Endothelial cell of umbilical vein (primary cell): ENCODE measurements around the gene TBC1D25. TPM values are rescaled to one million over a fixed set of nuclear protein-coding genes. Genes with fewer than 3 reads are reported as not detected.

Source experiments
- BruUV-seq: library from RNA; stranded (reverse); fragments of 400-500 nt; replicated peaks from 2 replicates; lab custom pipeline; 2021; lab: Mats Ljungman, UMichigan
- CTCF ChIA-PET: fragments of 300-600, 350-600 bp; sonication (Branson Sonifier 250); formaldehyde crosslinking; loops from one replicate; lab custom pipeline; 2021; ENCODE audit warnings: antibody characterized with exemption, inconsistent platforms; lab: Charles Lee
- POLR2A ChIA-PET: fragments of 300-600, 350-600 bp; sonication (Branson Sonifier 250); formaldehyde crosslinking; loops from one replicate; lab custom pipeline; 2021; ENCODE audit warnings: antibody characterized with exemption, inconsistent platforms; lab: Charles Lee
- DNase-seq: peaks from one replicate; pipeline ENCODE4 v3.0.0-alpha.2; 2011; ENCODE audit warnings: low read depth, low spot score
- FAIRE-seq: peaks from 2 replicates; lab custom pipeline; 2011; peaks lifted over from hg19 to GRCh38; lab: Jason Lieb, UNC
- H2AFZ ChIP-seq: 2 replicates; pipeline ENCODE4 v1.6.0; 2012; ENCODE audit warnings: low read depth, low read length, control low read depth, inconsistent platforms
- H3K27ac ChIP-seq: 2 replicates; pipeline ENCODE4 v1.5.1; 2011; ENCODE audit warnings: low read depth, mild to moderate bottlenecking, control low read depth, low read length, moderate library complexity; ENCODE audit not compliant: insufficient read depth
- H3K27me3 ChIP-seq, 2 experiments: 2 replicates each; pipeline versions ENCODE4 v1.6.0 to v1.6.1; 2011; ENCODE audit warnings: low read length in 2 of 2, mixed read lengths in 1 of 2; ENCODE audit not compliant: control insufficient read depth in 2 of 2, insufficient read depth in 2 of 2
- H3K36me3 ChIP-seq, 2 experiments: 2 replicates in 1 of 2; 3 replicates in 1 of 2; pipeline ENCODE4 v1.5.1; 2011; ENCODE audit warnings: low read length in 2 of 2, mild to moderate bottlenecking in 1 of 2, moderate library complexity in 1 of 2; ENCODE audit not compliant: control insufficient read depth in 2 of 2, insufficient read depth in 2 of 2; ENCODE audit errors: extremely low read depth in 1 of 2
- H3K4me1 ChIP-seq: 3 replicates; pipeline ENCODE4 v1.5.1; 2011; ENCODE audit warnings: mild to moderate bottlenecking, low read length; ENCODE audit not compliant: control insufficient read depth, insufficient read depth; ENCODE audit errors: extremely low read depth
- H3K4me2 ChIP-seq: 2 replicates; pipeline ENCODE4 v1.6.1; 2011; ENCODE audit warnings: low read length, control low read depth, mixed read lengths; ENCODE audit not compliant: insufficient read depth
- H3K4me3 ChIP-seq, 3 experiments: fragments of 200-600 bp in 1 of 3; sonication (generic), shearing (Covaris generic) in 1 of 3; replicated peaks in 1 of 3; 2 replicates each; pipeline ENCODE4 v1.5.1; 2011 to 2016; ENCODE audit warnings: control low read depth in 3 of 3, low read length in 3 of 3, mild to moderate bottlenecking in 2 of 3, inconsistent platforms in 1 of 3, low read depth in 1 of 3, moderate library complexity in 1 of 3; ENCODE audit not compliant: insufficient read depth in 1 of 3
- H3K79me2 ChIP-seq: 2 replicates; pipeline ENCODE4 v1.6.0; 2012; ENCODE audit warnings: low read length, inconsistent platforms; ENCODE audit not compliant: control insufficient read depth, insufficient read depth
- H3K9ac ChIP-seq: replicated peaks from 2 replicates; pipeline ENCODE3; 2011; ENCODE audit warnings: low read length, control low read depth; ENCODE audit not compliant: insufficient read depth; ENCODE audit errors: extremely low read depth
- H3K9me1 ChIP-seq: replicated peaks from 3 replicates; pipeline ENCODE4 v1.6.0; 2011; ENCODE audit warnings: mild to moderate bottlenecking, low read length; ENCODE audit not compliant: control insufficient read depth, insufficient read depth; ENCODE audit errors: extremely low read depth
- H3K9me3 ChIP-seq: replicated peaks from 2 replicates; pipeline ENCODE4 v1.5.1; 2012; ENCODE audit warnings: low read length, inconsistent platforms; ENCODE audit not compliant: control insufficient read depth, insufficient read depth
- H4K20me1 ChIP-seq: replicated peaks from 2 replicates; pipeline ENCODE3; 2011; ENCODE audit warnings: mild to moderate bottlenecking, low read length; ENCODE audit not compliant: control insufficient read depth, insufficient read depth; ENCODE audit errors: extremely low read depth
- CTCF ChIP-seq, 2 donors: IDR thresholded peaks; 1 replicate in 1 of 2; 2 replicates in 1 of 2; pipeline ENCODE4 v1.5.1; 2011; ENCODE audit warnings: low read length in 2 of 2, mild to moderate bottlenecking in 2 of 2, moderate library complexity in 2 of 2, control low read depth in 1 of 2, inconsistent platforms in 1 of 2, low read depth in 1 of 2; ENCODE audit not compliant: insufficient read depth in 1 of 2; ENCODE audit errors: extremely low read depth in 1 of 2
- EZH2 ChIP-seq: IDR thresholded peaks from 2 replicates; pipeline ENCODE4 v1.6.1; 2012; ENCODE audit warnings: borderline replicate concordance, low read depth, mild to moderate bottlenecking, moderate library complexity, low read length, inconsistent platforms; ENCODE audit not compliant: severe bottlenecking
- FOS ChIP-seq: IDR thresholded peaks from 2 replicates; pipeline ENCODE4 v1.6.1; 2011; ENCODE audit warnings: mild to moderate bottlenecking, low read length, moderate library complexity, borderline replicate concordance; ENCODE audit not compliant: insufficient read depth
- GATA2 ChIP-seq: IDR thresholded peaks from 2 replicates; pipeline ENCODE4 v1.7.0; 2011; ENCODE audit warnings: low read depth, mild to moderate bottlenecking, moderate library complexity, mixed read lengths, low read length; ENCODE audit not compliant: insufficient read length, insufficient read depth
- JUN ChIP-seq: IDR thresholded peaks from 2 replicates; pipeline ENCODE4 v1.6.1; 2011; ENCODE audit warnings: borderline replicate concordance, low read depth; ENCODE audit not compliant: insufficient read length, insufficient read depth
- MAX ChIP-seq: IDR thresholded peaks from 2 replicates; pipeline ENCODE4 v1.6.1; 2011; ENCODE audit not compliant: insufficient read depth, insufficient read length
- MYC ChIP-seq: IDR thresholded peaks from one replicate; pipeline ENCODE4 v1.6.1; 2011; ENCODE audit warnings: mild to moderate bottlenecking, low read depth, low read length
- POLR2A ChIP-seq: IDR thresholded peaks from 2 replicates; pipeline ENCODE4 v1.6.1; 2012; ENCODE audit warnings: low read depth, mild to moderate bottlenecking, control low read depth, low read length
- POLR2AphosphoS5 ChIP-seq: IDR thresholded peaks from 2 replicates; pipeline ENCODE4 v1.6.1; 2012; ENCODE audit warnings: low read depth, mild to moderate bottlenecking, control low read depth, low read length, moderate library complexity; ENCODE audit not compliant: insufficient read depth
- dilution Hi-C: fragments of 300-500 bp; cut with MboI; formaldehyde crosslinking; loops from one replicate; pipeline ENCODE4 v1.15.0; 2019; ENCODE audit warnings: low sequenced_read_pairs; ENCODE audit not compliant: extremely low pct_ligation_motif_present
- intact Hi-C: fragments of 100-400 bp; cut with micrococcal nuclease; formaldehyde crosslinking; loops from one replicate; pipeline ENCODE4 v1.10.0; 2022
- polyA plus RNA-seq, 4 experiments: library from polyadenylated mRNA; depleted of rRNA in 3 of 4; stranded (reverse) in 3 of 4; unstranded in 1 of 4; fragments of >200 nt; gene quantifications; 2 replicates each; pipeline versions ENCODE4 v1.2.1 to v1.2.3, GENCODE V29; 2011 to 2012; ENCODE audit warnings: missing spikeins in 1 of 4
- total RNA-seq: library from RNA; stranded (reverse); gene quantifications from 2 replicates; pipeline ENCODE4 v1.2.3, GENCODE V29; 2021

The TBC1D25 gene
- total and polyA plus RNA-seq, 2 donors (not counting 3 experiments of a cell fraction or from before 2014, with no cell fraction given): 16.0 to 16.3 TPM

GRCh38 chrX:48514868-48515460, 24.6 kb upstream of the TBC1D25 start:
- POLR2A ChIA-PET: no interaction called here
- intact Hi-C loops: no loop called here
- no peaks in the 10 kb centered on the region for H3K79me2 ChIP-seq
- no peaks in the 10 kb centered on the region for H3K27me3 ChIP-seq
- no peaks in the 10 kb centered on the region for H3K9me3 ChIP-seq
- no peak overlapping the region for H3K4me2 ChIP-seq
- H3K4me1 ChIP-seq: no peaks in the 10 kb centered on the region
- H3K36me3 ChIP-seq: peaks cover 0 to 5% of the 10 kb centered on the region in 2 experiments
- H3K9ac ChIP-seq: no peak overlapping the region
- no peaks in the 10 kb centered on the region for H3K9me1 ChIP-seq
- FAIRE-seq (no peak), DNase-seq (no peak)
- TF ChIP-seq MYC (no peak), CTCF (IDR thresholded peaks at IDR 0.05; ENCODE audit: extremely low read depth in 1 of 2, insufficient read depth in 1 of 2, low read depth in 1 of 2, low read length in 2 of 2) (no peak), EZH2 (no peak), JUN (no peak), GATA2 (no peak), POLR2AphosphoS5 (no peak), FOS (no peak), POLR2A (no peak), MAX (no peak)
- no peak overlapping the region for H3K27ac ChIP-seq
- H2AFZ ChIP-seq: no peak overlapping the region
- no TSS peak for BruUV-seq
- dilution Hi-C loops: no loop called here
- CTCF ChIA-PET: no interaction called here
- H3K4me3 ChIP-seq: no peak overlapping the region
- H4K20me1 ChIP-seq: no peaks in the 10 kb centered on the region
